ENCODE data around the gene STAG3. TPM values are rescaled to one million over a fixed set of nuclear protein-coding genes. Genes with fewer than 3 reads are reported as not detected.

Gene STAG3
- total and polyA plus RNA-seq, 2 donors (not counting 3 experiments of a cell fraction or from before 2014, with no cell fraction given) = 0.29 to 1.4 TPM

DNA sequence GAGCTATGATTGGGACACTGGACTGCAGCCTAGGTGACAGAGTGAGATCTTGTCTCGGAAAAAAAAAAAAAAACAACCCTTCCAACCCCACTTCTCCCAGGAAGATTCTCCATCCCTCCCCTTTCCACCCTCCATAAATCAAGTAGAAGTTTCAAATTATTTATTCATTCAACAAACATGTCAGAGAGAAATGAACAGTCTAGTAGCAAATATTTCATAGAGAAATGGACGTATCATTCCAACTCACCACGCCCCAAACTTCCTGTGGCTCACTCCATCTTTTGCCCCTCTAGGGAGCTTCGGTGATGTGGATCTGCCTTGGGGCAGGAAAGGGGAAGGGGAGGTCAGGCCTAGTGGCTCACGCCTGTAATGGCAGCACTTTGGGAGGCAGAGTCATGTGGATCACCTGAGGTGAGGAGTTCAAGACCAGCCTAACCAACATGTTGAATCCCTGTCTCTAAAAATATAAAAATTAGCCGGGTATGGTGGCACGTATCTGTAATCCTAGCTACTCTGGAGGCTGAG is 18.6 kb upstream of the STAG3 start:
- H3K9me3 ChIP-seq (replicated peaks; ENCODE audit: control insufficient read depth, insufficient read depth, low read length) = no peaks in the 10 kb centered on the region

More for the DNA sequence above, 18.6 kb upstream of the STAG3 start:
- ChIA-PET CTCF (interaction anchor here (0.8 to 1.1 kb wide), 2 partner anchors 9 to 31 kb away, joined by 3 to 4 read pairs; partner anchors contain the start of gene GAL3ST4), POLR2A (interaction anchor here (0.7 kb wide), 1 partner anchor 171 kb away, joined by 4 read pairs; no protein-coding TSS in a partner anchor)
- H3K4me1 ChIP-seq (ENCODE audit: control insufficient read depth, extremely low read depth, insufficient read depth, low read length) = peaks cover 14% of the 10 kb centered on the region
- H3K9me1 ChIP-seq (replicated peaks; ENCODE audit: control insufficient read depth, extremely low read depth, insufficient read depth, low read length) = no peaks in the 10 kb centered on the region
- peaks cover 0 to 15% of the 10 kb centered on the region in 2 experiments for H3K36me3 ChIP-seq (ENCODE audit: control insufficient read depth in 2 of 2, extremely low read depth in 1 of 2, insufficient read depth in 2 of 2, low read length in 2 of 2)
- no peaks in the 10 kb centered on the region for H3K79me2 ChIP-seq (ENCODE audit: control insufficient read depth, insufficient read depth, low read length)
- H2AFZ ChIP-seq (ENCODE audit: low read depth, low read length) = peak overlapping the region; percentile 64
- no peak overlapping the region for H3K27ac ChIP-seq (ENCODE audit: insufficient read depth, low read depth, low read length)
- dilution Hi-C loops (cut with MboI; ENCODE audit: extremely low pct_ligation_motif_present, low sequenced_read_pairs) (no loop called here), intact Hi-C loops (cut with micrococcal nuclease) (loop anchor here (2.0 kb wide), 1 partner anchor 58 kb away; the partner anchor contains the start of genes AP4M1 and MCM7)
- DNase-seq (ENCODE audit: low read depth, low spot score) = no peak
- FAIRE-seq = no peak
- no TSS peak for BruUV-seq (replicated peaks)
- no peaks in the 10 kb centered on the region for H4K20me1 ChIP-seq (replicated peaks; ENCODE audit: control insufficient read depth, extremely low read depth, insufficient read depth, low read length)
- H3K27me3 ChIP-seq (ENCODE audit: control insufficient read depth in 2 of 2, insufficient read depth in 2 of 2, low read length in 2 of 2) = peaks cover 0 to 2% of the 10 kb centered on the region in 2 experiments
- peak overlapping the region; percentile 53 to 86 (median 66) for H3K4me3 ChIP-seq (replicated peaks in 1 of 3; ENCODE audit: insufficient read depth in 1 of 3, low read depth in 1 of 3, low read length in 3 of 3)
- TF ChIP-seq POLR2AphosphoS5 (IDR thresholded peaks at IDR 0.05; ENCODE audit: insufficient read depth, low read depth, low read length) (no peak), MAX (IDR thresholded peaks at IDR 0.05; ENCODE audit: insufficient read depth, insufficient read length) (no peak), EZH2 (IDR thresholded peaks at IDR 0.05; ENCODE audit: borderline replicate concordance, low read depth, low read length, severe bottlenecking) (no peak), FOS (IDR thresholded peaks at IDR 0.05; ENCODE audit: borderline replicate concordance, insufficient read depth, low read length) (no peak), MYC (IDR thresholded peaks at IDR 0.05; ENCODE audit: low read depth, low read length) (no peak)
- TF ChIP-seq, protein P1, sequence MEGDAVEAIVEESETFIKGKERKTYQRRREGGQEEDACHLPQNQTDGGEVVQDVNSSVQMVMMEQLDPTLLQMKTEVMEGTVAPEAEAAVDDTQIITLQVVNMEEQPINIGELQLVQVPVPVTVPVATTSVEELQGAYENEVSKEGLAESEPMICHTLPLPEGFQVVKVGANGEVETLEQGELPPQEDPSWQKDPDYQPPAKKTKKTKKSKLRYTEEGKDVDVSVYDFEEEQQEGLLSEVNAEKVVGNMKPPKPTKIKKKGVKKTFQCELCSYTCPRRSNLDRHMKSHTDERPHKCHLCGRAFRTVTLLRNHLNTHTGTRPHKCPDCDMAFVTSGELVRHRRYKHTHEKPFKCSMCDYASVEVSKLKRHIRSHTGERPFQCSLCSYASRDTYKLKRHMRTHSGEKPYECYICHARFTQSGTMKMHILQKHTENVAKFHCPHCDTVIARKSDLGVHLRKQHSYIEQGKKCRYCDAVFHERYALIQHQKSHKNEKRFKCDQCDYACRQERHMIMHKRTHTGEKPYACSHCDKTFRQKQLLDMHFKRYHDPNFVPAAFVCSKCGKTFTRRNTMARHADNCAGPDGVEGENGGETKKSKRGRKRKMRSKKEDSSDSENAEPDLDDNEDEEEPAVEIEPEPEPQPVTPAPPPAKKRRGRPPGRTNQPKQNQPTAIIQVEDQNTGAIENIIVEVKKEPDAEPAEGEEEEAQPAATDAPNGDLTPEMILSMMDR (IDR thresholded peaks at IDR 0.05; ENCODE audit: extremely low read depth in 1 of 2, insufficient read depth in 1 of 2, low read depth in 1 of 2, low read length in 2 of 2) = no peak
- peak overlapping the region; percentile 56 for H3K9ac ChIP-seq (replicated peaks; ENCODE audit: extremely low read depth, insufficient read depth, low read length)
- peak overlapping the region; percentile 90 for H3K4me2 ChIP-seq (ENCODE audit: insufficient read depth, low read length)

Measured in endothelial cell of umbilical vein (primary cell).